Aorta (tissue), 5 donors: Measurements from ENCODE around the gene DNAJC24. TPM values are rescaled to one million over a fixed set of nuclear protein-coding genes. Genes with fewer than 3 reads are reported as not detected.

Experiments
- ATAC-seq: fragments of 200-7000 bp; cut with Tn5 transposase; one replicate; pipeline ENCODE4 v1.9.1; 2022; ENCODE audit warnings: moderate library complexity; ENCODE audit not compliant: low FRiP score
- DNase-seq, 2 donors: peaks; one replicate each; pipeline ENCODE4 v3.0.0-alpha.2; 2020
- H3K27ac ChIP-seq, 2 donors: one replicate each; pipeline ENCODE4 v1.5.1; 2013; ENCODE audit warnings: low read length in 2 of 2, mild to moderate bottlenecking in 2 of 2, moderate library complexity in 2 of 2, control low read depth in 1 of 2, inconsistent platforms in 1 of 2, low read depth in 1 of 2
- H3K27me3 ChIP-seq, 2 donors: one replicate each; pipeline ENCODE4 v1.6.1; 2013; ENCODE audit warnings: control low read depth in 1 of 2, low read length in 1 of 2, mild to moderate bottlenecking in 1 of 2, moderate library complexity in 1 of 2; ENCODE audit not compliant: insufficient read depth in 2 of 2, control insufficient read depth in 1 of 2
- H3K36me3 ChIP-seq, 2 donors: one replicate each; pipeline ENCODE4 v1.6.1; 2013; ENCODE audit warnings: control low read depth in 1 of 2, low read length in 1 of 2, mild to moderate bottlenecking in 1 of 2; ENCODE audit not compliant: insufficient read depth in 2 of 2, control insufficient read depth in 1 of 2
- H3K4me1 ChIP-seq, 2 donors: one replicate each; pipeline ENCODE4 v1.6.1; 2013; ENCODE audit warnings: low read length in 2 of 2, control low read depth in 1 of 2, mild to moderate bottlenecking in 1 of 2, moderate library complexity in 1 of 2; ENCODE audit not compliant: insufficient read depth in 2 of 2, control insufficient read depth in 1 of 2
- H3K4me3 ChIP-seq, 2 donors: one replicate each; pipeline ENCODE4 v1.5.1; 2013; ENCODE audit warnings: low read length in 2 of 2, control low read depth in 1 of 2, mild to moderate bottlenecking in 1 of 2
- H3K9me3 ChIP-seq: one replicate; pipeline ENCODE4 v1.6.1; 2013; ENCODE audit warnings: mild to moderate bottlenecking, low read length; ENCODE audit not compliant: control insufficient read depth
- WGBS, 2 donors: extraction: QIAGEN DNeasy Blood & Tissue Kit; methylation state at CpG; one replicate each; pipeline ENCODE4 v1.1.7; 2013; 5-methylcytosine and 5-hydroxymethylcytosine counted together
- intact Hi-C, 2 donors: fragments of 100-400 bp; cut with DNase I; formaldehyde crosslinking; loops; one replicate each; pipeline versions ENCODE4 v1.14.2 to v1.15.0; 2022
- polyA plus RNA-seq, 2 donors: library from polyadenylated mRNA; stranded (reverse); fragments of 200-250 nt; gene quantifications; one replicate each; pipeline ENCODE4 v1.2.3, GENCODE V29; 2013
- total RNA-seq, 2 donors: library from RNA; stranded (reverse); fragmentation: NEBNext Ultra II Directional; extraction: Animal tissue kit (Norgen Biotek cat#: 25700); gene quantifications; one replicate each; pipeline ENCODE4 v1.2.1, GENCODE V29; 2021
- donor health status: healthy with polysubstance abuse.
- donor health status: Bipolar disorder and iron deficiency.
- donor health status: DM: no; HTN: no; CAD: no.
- donor health status: DM: no; HTN: no; CAD: no.
- donor health status: DM: yes; HTN: yes; CAD: no.

DNAJC24 gene
- total and polyA plus RNA-seq, 4 donors, result 6.9 to 18.9 (median 16.0) TPM

GRCh38 chr11:31419669-31420068, 50.0 kb downstream of the DNAJC24 start:
- H3K4me3 ChIP-seq, result no peak overlapping the region
- DNase-seq, result no peak
- ATAC-seq, result no peak
- no peaks in the 10 kb centered on the region for H3K9me3 ChIP-seq
- H3K27ac ChIP-seq, result no peak overlapping the region
- H3K27me3 ChIP-seq, result no peaks in the 10 kb centered on the region
- WGBS, 2 donors, result 56 to 69% methylated on average over 1 of the region's 1 CpG
- intact Hi-C loops, result no loop called here
- peaks cover 0 to 2% of the 10 kb centered on the region in 2 donors for H3K36me3 ChIP-seq
- H3K4me1 ChIP-seq, result no peaks in the 10 kb centered on the region

GRCh38 chr11:31421820-31422219, 52.2 kb downstream of the DNAJC24 start:
- ATAC-seq (no peak), DNase-seq (no peak)
- Histone ChIP-seq H3K9me3 (no peaks in the 10 kb centered on the region), H3K27ac (no peak overlapping the region), H3K4me3 (no peak overlapping the region), H3K27me3 (no peaks in the 10 kb centered on the region), H3K4me1 (no peaks in the 10 kb centered on the region), H3K36me3 (no peaks in the 10 kb centered on the region)
- intact Hi-C loops, result no loop called here
- WGBS, 2 donors, result 66 to 74% methylated on average over 2 of the region's 2 CpGs

- H3K4me3 ChIP-seq, result no peak overlapping the region
- no peaks in the 10 kb centered on the region for H3K4me1 ChIP-seq
- intact Hi-C loops, result no loop called here
- no peaks in the 10 kb centered on the region for H3K27me3 ChIP-seq
- no peak for ATAC-seq
- H3K27ac ChIP-seq, result no peak overlapping the region
- WGBS, 2 donors, result 99 to 100% methylated on average over 1 of the region's 1 CpG
- H3K36me3 ChIP-seq, result no peaks in the 10 kb centered on the region
- H3K9me3 ChIP-seq, result no peaks in the 10 kb centered on the region
- DNase-seq, result no peak
Observed at GRCh38 chr11:31422703-31423102, 53.0 kb downstream of the DNAJC24 start.

- Histone ChIP-seq H3K4me1 (no peaks in the 10 kb centered on the region), H3K27me3 (no peaks in the 10 kb centered on the region), H3K36me3 (no peaks in the 10 kb centered on the region), H3K9me3 (no peaks in the 10 kb centered on the region), H3K4me3 (no peak overlapping the region), H3K27ac (no peak overlapping the region)
- DNase-seq (no peak), ATAC-seq (no peak)
- intact Hi-C loops, result no loop called here
Observed at GRCh38 chr11:31424652-31425051, 55.0 kb downstream of the DNAJC24 start.

GRCh38 chr11:31433851-31434250, 64.2 kb downstream of the DNAJC24 start:
- 99 to 100% methylated on average over 1 of the region's 1 CpG for WGBS, 2 donors
- H3K36me3 ChIP-seq, result no peaks in the 10 kb centered on the region

GRCh38 chr11:31437742-31438435, 68.2 kb downstream of the DNAJC24 start:
- Histone ChIP-seq H3K27ac (no peak overlapping the region), H3K4me3 (no peak overlapping the region), H3K36me3 (no peaks in the 10 kb centered on the region), H3K9me3 (no peaks in the 10 kb centered on the region), H3K4me1 (no peaks in the 10 kb centered on the region), H3K27me3 (no peaks in the 10 kb centered on the region)
- ATAC-seq, result no peak
- WGBS, 2 donors, result 93 to 95% methylated on average over 2 of the region's 2 CpGs
- intact Hi-C loops, result no loop called here
- DNase-seq, result no peak

More at GRCh38 chr11:31433851-31434250, 64.2 kb downstream of the DNAJC24 start:
- ATAC-seq (no peak), DNase-seq (no peak)
- H3K4me1 ChIP-seq, result no peaks in the 10 kb centered on the region
- no peaks in the 10 kb centered on the region for H3K27me3 ChIP-seq
- no peaks in the 10 kb centered on the region for H3K9me3 ChIP-seq
- no peak overlapping the region for H3K27ac ChIP-seq
- intact Hi-C loops, result no loop called here
- H3K4me3 ChIP-seq, result no peak overlapping the region

GRCh38 chr11:31441296-31441695, 71.6 kb downstream of the DNAJC24 start:
- Histone ChIP-seq H3K4me1 (no peaks in the 10 kb centered on the region), H3K27ac (no peak overlapping the region), H3K27me3 (no peaks in the 10 kb centered on the region), H3K36me3 (no peaks in the 10 kb centered on the region), H3K4me3 (no peak overlapping the region), H3K9me3 (no peaks in the 10 kb centered on the region)
- intact Hi-C loops, result no loop called here
- no peak for ATAC-seq
- no peak for DNase-seq

GRCh38 chr11:31442086-31442485, 72.4 kb downstream of the DNAJC24 start:
- ATAC-seq (no peak), DNase-seq (no peak)
- H3K9me3 ChIP-seq, result no peaks in the 10 kb centered on the region
- H3K4me1 ChIP-seq, result no peaks in the 10 kb centered on the region
- WGBS, 2 donors, result 66 to 76% methylated on average over 2 of the region's 2 CpGs
- intact Hi-C loops, result no loop called here
- H3K27ac ChIP-seq, result no peak overlapping the region
- no peaks in the 10 kb centered on the region for H3K27me3 ChIP-seq
- no peak overlapping the region for H3K4me3 ChIP-seq
- H3K36me3 ChIP-seq, result peaks cover 0 to under 1% of the 10 kb centered on the region in 2 donors

- no peak overlapping the region for H3K4me3 ChIP-seq
- H3K27ac ChIP-seq, result no peak overlapping the region
- DNase-seq (no peak), ATAC-seq (no peak)
- H3K36me3 ChIP-seq, result peaks cover 0 to 2% of the 10 kb centered on the region in 2 donors
- WGBS, 2 donors, result 82 to 84% methylated on average over 3 of the region's 3 CpGs
- no peaks in the 10 kb centered on the region for H3K27me3 ChIP-seq
- intact Hi-C loops, result no loop called here
- no peaks in the 10 kb centered on the region for H3K4me1 ChIP-seq
- no peaks in the 10 kb centered on the region for H3K9me3 ChIP-seq
Observed at GRCh38 chr11:31443802-31444201, 74.1 kb downstream of the DNAJC24 start.
